Tibial nerve (tissue), 3 donors: ENCODE data around the gene GATAD2A.

Source experiments
- POLR2A ChIP-seq, 2 donors: fragments of 450-650 bp; IDR thresholded peaks; one replicate each; pipeline ENCODE4 v1.6.1; 2017; ENCODE audit warnings: antibody characterized with exemption in 2 of 2, mild to moderate bottlenecking in 2 of 2, moderate library complexity in 2 of 2
- TF ChIP-seq, protein P1 (sequence below), 5 experiments: fragments of 200-600 bp in 3 of 5; fragments of 450-650 bp in 2 of 5; sonication (generic) in 3 of 5; IDR thresholded peaks; one replicate each; pipeline ENCODE4 v1.5.1; 2016 to 2019; ENCODE audit warnings: antibody characterized with exemption in 5 of 5, mild to moderate bottlenecking in 3 of 5, moderate library complexity in 2 of 5

DNA sequence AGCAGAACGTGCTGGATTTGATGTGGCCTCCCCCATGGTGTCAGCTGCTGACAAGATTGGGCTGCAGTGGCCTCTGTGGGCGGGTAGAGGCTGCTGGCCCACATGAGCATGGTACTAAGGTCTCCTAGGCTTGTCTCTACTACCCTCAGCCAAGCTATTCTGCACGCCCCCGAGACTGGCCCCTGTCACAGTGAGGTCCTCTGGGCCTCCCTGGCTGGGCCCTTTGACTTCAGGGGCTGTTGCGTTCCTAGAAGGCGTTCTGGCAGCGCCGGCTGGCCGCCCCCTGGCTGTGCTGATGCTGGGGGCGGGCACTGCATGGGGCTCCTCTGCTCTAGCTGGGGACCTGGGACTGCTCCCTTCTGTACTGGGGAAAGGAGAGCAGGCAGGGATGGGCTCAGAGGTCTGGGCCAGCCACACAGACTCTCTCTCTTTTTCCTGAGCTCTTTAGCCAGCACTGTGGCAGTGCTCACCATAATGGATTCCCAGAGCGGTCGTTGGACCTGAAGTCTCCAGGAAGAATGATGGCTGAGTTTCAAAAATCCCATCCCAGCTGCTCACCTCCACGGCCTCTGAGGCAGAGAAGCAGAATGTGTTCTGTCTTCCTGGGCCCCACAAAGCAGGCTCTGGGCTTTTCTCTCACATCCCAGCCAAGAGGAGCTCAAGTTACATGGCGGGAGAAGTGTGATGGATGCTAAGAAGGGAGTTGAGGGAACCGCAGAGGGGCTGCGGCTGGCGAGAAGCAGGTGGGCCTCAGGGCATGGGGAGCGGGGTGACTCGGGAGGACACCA, 77.5 kb downstream of the GATAD2A start:
- TF ChIP-seq, protein P1, sequence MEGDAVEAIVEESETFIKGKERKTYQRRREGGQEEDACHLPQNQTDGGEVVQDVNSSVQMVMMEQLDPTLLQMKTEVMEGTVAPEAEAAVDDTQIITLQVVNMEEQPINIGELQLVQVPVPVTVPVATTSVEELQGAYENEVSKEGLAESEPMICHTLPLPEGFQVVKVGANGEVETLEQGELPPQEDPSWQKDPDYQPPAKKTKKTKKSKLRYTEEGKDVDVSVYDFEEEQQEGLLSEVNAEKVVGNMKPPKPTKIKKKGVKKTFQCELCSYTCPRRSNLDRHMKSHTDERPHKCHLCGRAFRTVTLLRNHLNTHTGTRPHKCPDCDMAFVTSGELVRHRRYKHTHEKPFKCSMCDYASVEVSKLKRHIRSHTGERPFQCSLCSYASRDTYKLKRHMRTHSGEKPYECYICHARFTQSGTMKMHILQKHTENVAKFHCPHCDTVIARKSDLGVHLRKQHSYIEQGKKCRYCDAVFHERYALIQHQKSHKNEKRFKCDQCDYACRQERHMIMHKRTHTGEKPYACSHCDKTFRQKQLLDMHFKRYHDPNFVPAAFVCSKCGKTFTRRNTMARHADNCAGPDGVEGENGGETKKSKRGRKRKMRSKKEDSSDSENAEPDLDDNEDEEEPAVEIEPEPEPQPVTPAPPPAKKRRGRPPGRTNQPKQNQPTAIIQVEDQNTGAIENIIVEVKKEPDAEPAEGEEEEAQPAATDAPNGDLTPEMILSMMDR (IDR thresholded peaks at IDR 0.05) = no peak
- TF ChIP-seq POLR2A (IDR thresholded peaks at IDR 0.05) = no peak
